ENCODE data around the gene NR2C2.

The NR2C2 gene

GRCh38 chr3:14946739-14947099 lies 664 bp upstream of the NR2C2 start:
- no peaks in the 10 kb centered on the region for H3K27me3 ChIP-seq (ENCODE audit: control insufficient read depth, insufficient read depth, low read length)
- peaks cover 24% of the 10 kb centered on the region for H3K36me3 ChIP-seq (ENCODE audit: insufficient read depth, low read length)
- H3K9ac ChIP-seq (ENCODE audit: low read depth, low read length): peak overlapping the region; percentile 100
- H3K9me3 ChIP-seq (replicated peaks; ENCODE audit: low read length): no peaks in the 10 kb centered on the region
- peak overlapping the region; percentile 95 for H3K4me2 ChIP-seq (ENCODE audit: low read length)
- H3K4me3 ChIP-seq (ENCODE audit: low read length): peak overlapping the region; percentile 100
- peaks cover 18% of the 10 kb centered on the region for H3K4me1 ChIP-seq (ENCODE audit: control insufficient read depth, insufficient read depth, low read length)

- H3K4me1 ChIP-seq (ENCODE audit: control insufficient read depth, insufficient read depth, low read length): peaks cover 18% of the 10 kb centered on the region
- H3K4me2 ChIP-seq (ENCODE audit: low read length): peak overlapping the region; percentile 97
- no peaks in the 10 kb centered on the region for H3K27me3 ChIP-seq (ENCODE audit: control insufficient read depth, insufficient read depth, low read length)
- H3K4me3 ChIP-seq (ENCODE audit: low read length): peak overlapping the region; percentile 100
- peaks cover 21% of the 10 kb centered on the region for H3K36me3 ChIP-seq (ENCODE audit: insufficient read depth, low read length)
- no peaks in the 10 kb centered on the region for H3K9me3 ChIP-seq (replicated peaks; ENCODE audit: low read length)
- peak overlapping the region; percentile 100 for H3K9ac ChIP-seq (ENCODE audit: low read depth, low read length)
These were observed 664 bp downstream of the NR2C2 start for GRCh38 chr3:14947886-14948608.

GRCh38 chr3:14948609-14949038 lies 1.2 kb downstream of the NR2C2 start:
- H3K27me3 ChIP-seq (ENCODE audit: control insufficient read depth, insufficient read depth, low read length): no peaks in the 10 kb centered on the region
- H3K4me2 ChIP-seq (ENCODE audit: low read length): peak overlapping the region; percentile 97
- peak overlapping the region; percentile 85 for H3K9ac ChIP-seq (ENCODE audit: low read depth, low read length)
- peak overlapping the region; percentile 84 for H3K4me3 ChIP-seq (ENCODE audit: low read length)
- peaks cover 18% of the 10 kb centered on the region for H3K4me1 ChIP-seq (ENCODE audit: control insufficient read depth, insufficient read depth, low read length)
- H3K9me3 ChIP-seq (replicated peaks; ENCODE audit: low read length): no peaks in the 10 kb centered on the region
- H3K36me3 ChIP-seq (ENCODE audit: insufficient read depth, low read length): peaks cover 16% of the 10 kb centered on the region

GRCh38 chr3:14949126-14949525 lies 1.7 kb downstream of the NR2C2 start:
- Histone ChIP-seq H3K4me2 (ENCODE audit: low read length) (peak overlapping the region; percentile 97), H3K27me3 (ENCODE audit: control insufficient read depth, insufficient read depth, low read length) (no peaks in the 10 kb centered on the region), H3K4me1 (ENCODE audit: control insufficient read depth, insufficient read depth, low read length) (peaks cover 18% of the 10 kb centered on the region), H3K9me3 (replicated peaks; ENCODE audit: low read length) (no peaks in the 10 kb centered on the region), H3K4me3 (ENCODE audit: low read length) (peak overlapping the region; percentile 84), H3K9ac (ENCODE audit: low read depth, low read length) (peak overlapping the region; percentile 85), H3K36me3 (ENCODE audit: insufficient read depth, low read length) (peaks cover 11% of the 10 kb centered on the region)

- no peak overlapping the region for H3K4me3 ChIP-seq (ENCODE audit: low read length)
- H3K4me1 ChIP-seq (ENCODE audit: control insufficient read depth, insufficient read depth, low read length): peaks cover 18% of the 10 kb centered on the region
- H3K36me3 ChIP-seq (ENCODE audit: insufficient read depth, low read length): peaks cover 5% of the 10 kb centered on the region
- no peak overlapping the region for H3K4me2 ChIP-seq (ENCODE audit: low read length)
- no peaks in the 10 kb centered on the region for H3K9me3 ChIP-seq (replicated peaks; ENCODE audit: low read length)
- H3K9ac ChIP-seq (ENCODE audit: low read depth, low read length): no peak overlapping the region
- no peaks in the 10 kb centered on the region for H3K27me3 ChIP-seq (ENCODE audit: control insufficient read depth, insufficient read depth, low read length)
These were observed 2.9 kb downstream of the NR2C2 start for GRCh38 chr3:14950274-14950673.

- no peaks in the 10 kb centered on the region for H3K9me3 ChIP-seq (replicated peaks; ENCODE audit: low read length)
- no peak overlapping the region for H3K4me3 ChIP-seq (ENCODE audit: low read length)
- H3K4me2 ChIP-seq (ENCODE audit: low read length): no peak overlapping the region
- H3K27me3 ChIP-seq (ENCODE audit: control insufficient read depth, insufficient read depth, low read length): no peaks in the 10 kb centered on the region
- no peaks in the 10 kb centered on the region for H3K36me3 ChIP-seq (ENCODE audit: insufficient read depth, low read length)
- no peak overlapping the region for H3K9ac ChIP-seq (ENCODE audit: low read depth, low read length)
- peaks cover 4% of the 10 kb centered on the region for H3K4me1 ChIP-seq (ENCODE audit: control insufficient read depth, insufficient read depth, low read length)
These were observed 9.8 kb downstream of the NR2C2 start for GRCh38 chr3:14957153-14957552.

- H3K9ac ChIP-seq (ENCODE audit: low read depth, low read length): no peak overlapping the region
These were observed 10.5 kb downstream of the NR2C2 start for GRCh38 chr3:14957925-14958324.

GRCh38 chr3:14959359-14959943 lies 12.1 kb downstream of the NR2C2 start:
- H3K27me3 ChIP-seq (ENCODE audit: control insufficient read depth, insufficient read depth, low read length): no peaks in the 10 kb centered on the region
- no peaks in the 10 kb centered on the region for H3K36me3 ChIP-seq (ENCODE audit: insufficient read depth, low read length)
- no peak overlapping the region for H3K4me3 ChIP-seq (ENCODE audit: low read length)
- H3K9ac ChIP-seq (ENCODE audit: low read depth, low read length): no peak overlapping the region
- H3K4me2 ChIP-seq (ENCODE audit: low read length): no peak overlapping the region
- H3K9me3 ChIP-seq (replicated peaks; ENCODE audit: low read length): no peaks in the 10 kb centered on the region
- peaks cover 15% of the 10 kb centered on the region for H3K4me1 ChIP-seq (ENCODE audit: control insufficient read depth, insufficient read depth, low read length)

More at GRCh38 chr3:14957925-14958324, 10.5 kb downstream of the NR2C2 start:
- H3K4me3 ChIP-seq (ENCODE audit: low read length): no peak overlapping the region
- H3K4me2 ChIP-seq (ENCODE audit: low read length): no peak overlapping the region
- peaks cover 12% of the 10 kb centered on the region for H3K4me1 ChIP-seq (ENCODE audit: control insufficient read depth, insufficient read depth, low read length)
- no peaks in the 10 kb centered on the region for H3K36me3 ChIP-seq (ENCODE audit: insufficient read depth, low read length)
- no peaks in the 10 kb centered on the region for H3K27me3 ChIP-seq (ENCODE audit: control insufficient read depth, insufficient read depth, low read length)
- H3K9me3 ChIP-seq (replicated peaks; ENCODE audit: low read length): no peaks in the 10 kb centered on the region

GRCh38 chr3:14962762-14963161 lies 15.4 kb downstream of the NR2C2 start:
- Histone ChIP-seq H3K27me3 (ENCODE audit: control insufficient read depth, insufficient read depth, low read length) (no peaks in the 10 kb centered on the region), H3K4me3 (ENCODE audit: low read length) (no peak overlapping the region), H3K4me2 (ENCODE audit: low read length) (peak overlapping the region; percentile 4), H3K4me1 (ENCODE audit: control insufficient read depth, insufficient read depth, low read length) (peaks cover 15% of the 10 kb centered on the region), H3K9ac (ENCODE audit: low read depth, low read length) (no peak overlapping the region), H3K36me3 (ENCODE audit: insufficient read depth, low read length) (peaks cover 3% of the 10 kb centered on the region), H3K9me3 (replicated peaks; ENCODE audit: low read length) (no peaks in the 10 kb centered on the region)

- Histone ChIP-seq H3K9ac (ENCODE audit: low read depth, low read length) (no peak overlapping the region), H3K9me3 (replicated peaks; ENCODE audit: low read length) (no peaks in the 10 kb centered on the region), H3K4me3 (ENCODE audit: low read length) (no peak overlapping the region), H3K4me2 (ENCODE audit: low read length) (no peak overlapping the region), H3K27me3 (ENCODE audit: control insufficient read depth, insufficient read depth, low read length) (no peaks in the 10 kb centered on the region), H3K4me1 (ENCODE audit: control insufficient read depth, insufficient read depth, low read length) (peaks cover 10% of the 10 kb centered on the region), H3K36me3 (ENCODE audit: insufficient read depth, low read length) (peaks cover 4% of the 10 kb centered on the region)
These were observed 19.9 kb downstream of the NR2C2 start for GRCh38 chr3:14967285-14967684.

- peaks cover 16% of the 10 kb centered on the region for H3K36me3 ChIP-seq (ENCODE audit: insufficient read depth, low read length)
- H3K4me1 ChIP-seq (ENCODE audit: control insufficient read depth, insufficient read depth, low read length): no peaks in the 10 kb centered on the region
- H3K9me3 ChIP-seq (replicated peaks; ENCODE audit: low read length): no peaks in the 10 kb centered on the region
These were observed 22.3 kb downstream of the NR2C2 start for GRCh38 chr3:14969671-14970070.

GRCh38 chr3:14976317-14976716 lies 28.9 kb downstream of the NR2C2 start:
- no peak overlapping the region for H3K9ac ChIP-seq (ENCODE audit: low read depth, low read length)
- no peak overlapping the region for H3K4me3 ChIP-seq (ENCODE audit: low read length)
- no peak overlapping the region for H3K4me2 ChIP-seq (ENCODE audit: low read length)
- no peaks in the 10 kb centered on the region for H3K4me1 ChIP-seq (ENCODE audit: control insufficient read depth, insufficient read depth, low read length)
- H3K27me3 ChIP-seq (ENCODE audit: control insufficient read depth, insufficient read depth, low read length): no peaks in the 10 kb centered on the region
- no peaks in the 10 kb centered on the region for H3K9me3 ChIP-seq (replicated peaks; ENCODE audit: low read length)
- H3K36me3 ChIP-seq (ENCODE audit: insufficient read depth, low read length): peaks cover 13% of the 10 kb centered on the region

More at GRCh38 chr3:14969671-14970070, 22.3 kb downstream of the NR2C2 start:
- no peak overlapping the region for H3K4me2 ChIP-seq (ENCODE audit: low read length)
- H3K27me3 ChIP-seq (ENCODE audit: control insufficient read depth, insufficient read depth, low read length): no peaks in the 10 kb centered on the region
- H3K9ac ChIP-seq (ENCODE audit: low read depth, low read length): no peak overlapping the region
- no peak overlapping the region for H3K4me3 ChIP-seq (ENCODE audit: low read length)

Data from skeletal muscle satellite cell (primary cell).